Measurements from ENCODE around the gene MEF2A. TPM values are rescaled to one million over a fixed set of nuclear protein-coding genes. Genes with fewer than 3 reads are reported as not detected.

Gene MEF2A
- total and polyA plus RNA-seq, 2 donors (not counting 1 experiment from before 2014, with no cell fraction given): 44.0 to 102 TPM

- CTCF ChIA-PET: no interaction called here
- Histone ChIP-seq H3K27me3 (replicated peaks in 1 of 4; ENCODE audit: control extremely low read depth in 1 of 4, control insufficient read depth in 3 of 4, insufficient read depth in 4 of 4, low read length in 3 of 4) (no peaks in the 10 kb centered on the region), H3K9me3 (ENCODE audit: control extremely low read depth in 1 of 3, control insufficient read depth in 2 of 3, insufficient read depth in 1 of 3, low read length in 2 of 3) (no peaks in the 10 kb centered on the region), H3K9ac (ENCODE audit: low read length) (no peak overlapping the region), H3K4me2 (replicated peaks; ENCODE audit: low read depth, low read length, poor library complexity, severe bottlenecking) (no peak overlapping the region), H4K20me1 (ENCODE audit: control insufficient read depth, insufficient read depth, low read length, poor library complexity, severe bottlenecking) (no peaks in the 10 kb centered on the region), H3K4me3 (ENCODE audit: control extremely low read depth in 1 of 5, extremely low read depth in 1 of 5, insufficient read depth in 1 of 5, low read depth in 2 of 5, low read length in 4 of 5) (no peak overlapping the region), H3K27ac (ENCODE audit: low read length in 2 of 2) (no peak overlapping the region), H3K4me1 (ENCODE audit: control insufficient read depth in 2 of 2, insufficient read depth in 2 of 2, low read length in 2 of 2) (peaks cover 3 to 4% of the 10 kb centered on the region in 2 donors), H3K79me2 (ENCODE audit: control insufficient read depth, insufficient read depth, low read length) (no peaks in the 10 kb centered on the region), H3K36me3 (replicated peaks in 1 of 2; ENCODE audit: control extremely low read depth in 1 of 2, control insufficient read depth in 1 of 2, extremely low read depth in 1 of 2, insufficient read depth in 2 of 2, low read length in 1 of 2) (no peaks in the 10 kb centered on the region), H2AFZ (ENCODE audit: insufficient read depth, low read depth, low read length, poor library complexity, severe bottlenecking) (no peak overlapping the region)
- ATAC-seq (ENCODE audit: low read depth): no peak
- intact Hi-C loops (cut with micrococcal nuclease): no loop called here
- Mint-ChIP-seq H3K9me3 (ENCODE audit: insufficient read depth) (no peaks in the 10 kb centered on the region), H3K4me1 (peaks cover 8% of the 10 kb centered on the region), H3K27ac (no peak overlapping the region), H3K27me3 (no peaks in the 10 kb centered on the region), H3K4me3 (no peak overlapping the region)
- 100% methylated on average over 1 of the region's 1 CpG for WGBS (ENCODE audit: insufficient coverage)
- DNase-seq: no peak
- POLR2A ChIA-PET: no interaction called here
- TF ChIP-seq CTCF (IDR thresholded peaks at IDR 0.05) (no peak), EZH2 (IDR thresholded peaks at IDR 0.05; ENCODE audit: borderline replicate concordance, insufficient read depth, low read depth, low read length, poor library complexity, severe bottlenecking) (no peak)
These were observed 161.5 kb downstream of the MEF2A start for GRCh38 chr15:99727330-99727729.

DNA sequence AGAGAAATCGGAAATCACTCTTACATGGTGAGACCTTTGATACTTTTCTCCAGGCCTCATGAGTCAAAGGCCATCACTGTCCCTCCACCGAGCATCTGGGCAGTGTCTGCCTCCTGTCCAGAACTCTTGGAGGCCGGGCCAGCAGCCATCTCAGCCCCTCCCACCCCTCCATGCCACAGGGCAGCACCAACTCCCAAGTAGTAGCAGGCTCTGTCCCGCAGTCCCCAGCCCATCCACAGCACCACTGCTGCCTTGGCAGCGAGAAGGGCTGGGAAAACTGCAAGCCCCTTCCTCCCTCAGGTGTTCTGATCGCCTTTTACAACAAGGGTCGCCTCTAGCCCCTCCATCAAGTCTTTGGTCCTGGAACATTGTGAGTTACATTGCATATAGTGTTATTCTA, 161.9 kb downstream of the MEF2A start:
- Histone ChIP-seq H3K4me1 (ENCODE audit: control insufficient read depth in 2 of 2, insufficient read depth in 2 of 2, low read length in 2 of 2) (peaks cover 7 to 8% of the 10 kb centered on the region in 2 donors), H3K27ac (ENCODE audit: low read length in 2 of 2) (no peak overlapping the region), H3K27me3 (replicated peaks in 1 of 4; ENCODE audit: control extremely low read depth in 1 of 4, control insufficient read depth in 3 of 4, insufficient read depth in 4 of 4, low read length in 3 of 4) (no peaks in the 10 kb centered on the region), H3K4me2 (replicated peaks; ENCODE audit: low read depth, low read length, poor library complexity, severe bottlenecking) (no peak overlapping the region), H4K20me1 (ENCODE audit: control insufficient read depth, insufficient read depth, low read length, poor library complexity, severe bottlenecking) (no peaks in the 10 kb centered on the region), H3K36me3 (replicated peaks in 1 of 2; ENCODE audit: control extremely low read depth in 1 of 2, control insufficient read depth in 1 of 2, extremely low read depth in 1 of 2, insufficient read depth in 2 of 2, low read length in 1 of 2) (no peaks in the 10 kb centered on the region), H2AFZ (ENCODE audit: insufficient read depth, low read depth, low read length, poor library complexity, severe bottlenecking) (no peak overlapping the region), H3K9me3 (ENCODE audit: control extremely low read depth in 1 of 3, control insufficient read depth in 2 of 3, insufficient read depth in 1 of 3, low read length in 2 of 3) (no peaks in the 10 kb centered on the region), H3K9ac (ENCODE audit: low read length) (no peak overlapping the region), H3K4me3 (ENCODE audit: control extremely low read depth in 1 of 5, extremely low read depth in 1 of 5, insufficient read depth in 1 of 5, low read depth in 2 of 5, low read length in 4 of 5) (no peak overlapping the region), H3K79me2 (ENCODE audit: control insufficient read depth, insufficient read depth, low read length) (no peaks in the 10 kb centered on the region)
- WGBS (ENCODE audit: insufficient coverage): 94% methylated on average over 6 of the region's 7 CpGs
- H3K27me3 Mint-ChIP-seq: no peaks in the 10 kb centered on the region
- POLR2A ChIA-PET: no interaction called here
- H3K9me3 Mint-ChIP-seq (ENCODE audit: insufficient read depth): no peaks in the 10 kb centered on the region
- no peak for TF ChIP-seq CTCF (IDR thresholded peaks at IDR 0.05)
- no peak for TF ChIP-seq EZH2 (IDR thresholded peaks at IDR 0.05; ENCODE audit: borderline replicate concordance, insufficient read depth, low read depth, low read length, poor library complexity, severe bottlenecking)
- intact Hi-C loops (cut with micrococcal nuclease): no loop called here
- no peak overlapping the region for H3K27ac Mint-ChIP-seq
- no peak overlapping the region for H3K4me3 Mint-ChIP-seq
- peaks cover 10% of the 10 kb centered on the region for H3K4me1 Mint-ChIP-seq
- ATAC-seq (ENCODE audit: low read depth) (no peak), DNase-seq (no peak)
- CTCF ChIA-PET: interaction anchor here (0.9 kb wide), 1 partner anchor 19 kb away, joined by 3 read pairs; no protein-coding TSS in a partner anchor
